Activated T-cell treated with anti-CD3 and anti-CD28 coated beads, Interleukin-2, amount 50 U/mL, for 72 hours (primary cell): ENCODE results near the gene TMEM131L. TPM values are rescaled to one million over a fixed set of nuclear protein-coding genes. Genes with fewer than 3 reads are reported as not detected.
"Not testable (repeated sequence)": the region's sequence is repeated elsewhere in the genome, so short reads cannot be mapped to it uniquely, and the experiment has no call there.

ENCODE experiments used
- ATAC-seq, 2 donors: fragments of 150-1000 bp; cut with Tn5 transposase; replicated peaks in 1 of 2; 2 replicates each; pipeline ENCODE4 v1.10.0; 2021; ENCODE audit warnings: moderate library complexity in 2 of 2, mild to moderate bottlenecking in 1 of 2
- DNase-seq, 2 donors: peaks; one replicate each; pipeline ENCODE4 v3.0.0; 2021 to 2022; ENCODE audit warnings: mixed read lengths in 1 of 2
- H3K27ac Mint-ChIP-seq: one replicate; pipeline ENCODE4 v1.8.0; 2022; ENCODE audit warnings: mild to moderate bottlenecking, moderate library complexity, mixed read lengths
- H3K27me3 Mint-ChIP-seq: one replicate; pipeline ENCODE4 v1.8.0; 2022; ENCODE audit warnings: low read depth, mixed read lengths
- H3K36me3 Mint-ChIP-seq, 2 donors: one replicate each; pipeline ENCODE4 v1.8.0; 2022; ENCODE audit warnings: mixed read lengths in 2 of 2, mild to moderate bottlenecking in 1 of 2; ENCODE audit not compliant: insufficient read depth in 2 of 2
- H3K4me1 Mint-ChIP-seq: one replicate; pipeline ENCODE4 v1.8.0; 2022; ENCODE audit warnings: low read depth, mixed read lengths
- H3K4me3 Mint-ChIP-seq, 2 donors: one replicate each; pipeline ENCODE4 v1.8.0; 2022; ENCODE audit warnings: mild to moderate bottlenecking in 2 of 2, mixed read lengths in 2 of 2, moderate library complexity in 2 of 2
- H3K9me3 Mint-ChIP-seq, 2 donors: one replicate each; pipeline ENCODE4 v1.8.0; 2022; ENCODE audit warnings: mixed read lengths in 2 of 2
- total RNA-seq, 2 donors: library from RNA; stranded (reverse); gene quantifications; one replicate each; pipeline ENCODE4 v1.2.3, GENCODE V29; 2022

The TMEM131L gene
- total RNA-seq, 2 donors from 2014 or later: 32.7 to 44.4 TPM

DNA sequence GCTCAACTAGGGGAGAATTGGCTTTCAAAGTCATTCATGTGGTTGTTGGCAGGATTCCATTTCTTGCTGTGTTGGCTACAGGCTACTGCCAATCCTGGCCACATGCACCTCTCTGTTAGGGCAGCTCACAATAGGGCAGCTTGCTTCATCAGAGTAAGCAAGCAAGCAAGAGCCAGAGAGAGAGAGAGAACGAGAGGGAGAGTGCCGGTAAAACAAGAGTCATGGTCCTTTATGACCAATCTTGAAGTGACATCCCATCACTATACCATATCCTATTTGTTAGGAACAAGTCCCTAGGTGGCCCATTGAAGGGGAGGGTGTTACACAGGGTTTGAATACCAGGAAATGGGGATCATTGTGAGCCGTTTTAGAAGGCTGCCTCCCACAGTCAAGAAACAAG is 185.0 kb downstream of the TMEM131L start:
- DNase-seq (peak in 1 of 2 donors; percentile 11), ATAC-seq (peak; percentile 20 to 36)
- peaks cover 43% of the 10 kb centered on the region for H3K4me1 Mint-ChIP-seq
- H3K36me3 Mint-ChIP-seq: no peaks in the 10 kb centered on the region
- H3K27ac Mint-ChIP-seq: peak overlapping the region; percentile 92
- H3K4me3 Mint-ChIP-seq: peak overlapping the region; percentile 50 to 66
- H3K9me3 Mint-ChIP-seq: no peaks in the 10 kb centered on the region
- no peaks in the 10 kb centered on the region for H3K27me3 Mint-ChIP-seq

- ATAC-seq: peak; percentile 88 to 92
- Mint-ChIP-seq H3K27me3 (no peaks in the 10 kb centered on the region), H3K4me3 (peak overlapping the region; percentile 50 to 66)
Observed at GRCh38 chr4:153651587-153651986, 185.4 kb downstream of the TMEM131L start.

DNA sequence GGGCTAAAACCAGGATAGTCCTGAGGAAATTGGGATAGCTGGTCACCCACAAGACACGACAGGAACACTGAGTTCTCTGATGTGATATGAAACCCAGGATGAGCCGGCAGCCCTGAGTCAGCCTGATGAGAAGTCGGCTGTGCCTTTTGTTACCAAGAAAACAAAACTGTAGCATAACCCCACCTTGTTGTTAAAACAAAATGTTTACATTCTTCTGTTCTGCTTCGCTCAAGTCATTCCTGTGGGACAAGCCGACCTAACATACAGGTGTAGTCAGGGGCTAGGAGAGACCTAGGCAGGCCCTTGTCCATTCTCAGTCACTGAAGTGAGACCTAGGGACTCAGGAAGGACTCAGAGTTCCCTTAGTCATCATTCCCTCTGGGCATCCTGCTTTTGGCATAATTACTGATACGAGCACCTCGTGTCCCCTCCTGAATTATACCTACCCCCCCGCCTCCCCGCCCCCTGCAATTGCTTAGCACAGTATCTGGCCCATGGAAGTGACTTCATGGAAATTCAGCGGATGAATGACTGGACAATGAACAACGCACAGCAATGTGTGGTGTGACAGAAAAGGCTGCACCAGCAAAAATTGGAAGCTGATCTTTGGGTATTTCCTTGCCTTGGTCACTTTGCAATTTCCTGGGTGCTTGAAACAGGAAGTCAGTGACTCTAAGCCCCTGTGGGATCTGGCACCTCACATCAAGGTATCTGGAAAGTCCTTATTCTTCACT is 186.1 kb downstream of the TMEM131L start:
- Mint-ChIP-seq H3K4me3 (peak overlapping the region in 1 of 2 donors; percentile 66), H3K9me3 (no peaks in the 10 kb centered on the region), H3K36me3 (no peaks in the 10 kb centered on the region), H3K27me3 (no peaks in the 10 kb centered on the region), H3K4me1 (peaks cover 43% of the 10 kb centered on the region), H3K27ac (peak overlapping the region; percentile 92)
- ATAC-seq: peak; percentile 38 to 41
- peak; percentile 16 to 32 for DNase-seq

More at GRCh38 chr4:153651587-153651986, 185.4 kb downstream of the TMEM131L start:
- H3K27ac Mint-ChIP-seq: peak overlapping the region; percentile 92
- no peaks in the 10 kb centered on the region for H3K9me3 Mint-ChIP-seq
- DNase-seq: peak; percentile 67 to 68
- peaks cover 43% of the 10 kb centered on the region for H3K4me1 Mint-ChIP-seq
- H3K36me3 Mint-ChIP-seq: no peaks in the 10 kb centered on the region

GRCh38 chr4:153655002-153655541 is 188.9 kb downstream of the TMEM131L start:
- Mint-ChIP-seq H3K9me3 (no peaks in the 10 kb centered on the region), H3K4me3 (no peak overlapping the region), H3K4me1 (peaks cover 30% of the 10 kb centered on the region), H3K36me3 (no peaks in the 10 kb centered on the region), H3K27ac (no peak overlapping the region), H3K27me3 (no peaks in the 10 kb centered on the region)
- DNase-seq (no peak), ATAC-seq (no peak)

GRCh38 chr4:153655928-153656327 is 189.8 kb downstream of the TMEM131L start:
- Mint-ChIP-seq H3K9me3 (no peaks in the 10 kb centered on the region), H3K4me3 (no peak overlapping the region), H3K27ac (no peak overlapping the region), H3K27me3 (no peaks in the 10 kb centered on the region), H3K4me1 (peaks cover 23% of the 10 kb centered on the region), H3K36me3 (no peaks in the 10 kb centered on the region)
- ATAC-seq: no peak
- DNase-seq: no peak

DNA sequence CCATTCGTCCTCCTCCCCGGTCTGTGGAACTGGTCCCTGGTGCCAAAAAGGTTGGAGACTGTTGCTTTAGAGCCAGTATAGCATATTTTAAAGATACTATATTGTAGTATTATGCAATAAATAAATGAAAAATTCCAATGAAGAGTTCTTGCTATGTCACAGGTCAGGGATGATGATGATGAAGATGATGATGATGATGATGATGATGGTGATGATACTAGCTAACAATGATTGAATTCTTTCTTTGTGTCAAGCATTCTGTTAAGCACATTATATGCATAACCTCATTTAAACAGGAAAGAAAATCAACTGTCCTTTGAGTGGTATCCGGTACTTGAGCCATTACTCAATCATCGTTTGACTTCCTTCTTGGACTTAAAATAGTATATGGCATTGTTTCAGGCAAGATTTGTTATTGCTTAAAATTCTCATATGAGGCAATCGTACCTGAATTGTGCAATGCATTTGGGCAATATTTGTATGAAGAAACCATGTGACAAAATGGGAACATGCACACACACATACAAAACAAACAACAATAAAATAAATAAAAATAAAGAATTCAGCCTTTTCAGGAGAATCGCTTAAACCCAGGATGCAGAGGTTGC is 195.2 kb downstream of the TMEM131L start:
- Mint-ChIP-seq H3K4me1 (no peaks in the 10 kb centered on the region), H3K27ac (no peak overlapping the region), H3K4me3 (no peak overlapping the region), H3K27me3 (no peaks in the 10 kb centered on the region), H3K36me3 (peaks cover 0 to 7% of the 10 kb centered on the region in 2 donors), H3K9me3 (peaks cover 5 to 10% of the 10 kb centered on the region in 2 donors)
- DNase-seq: no peak
- no peak for ATAC-seq

- peaks cover 5 to 10% of the 10 kb centered on the region in 2 donors for H3K9me3 Mint-ChIP-seq
- no peak overlapping the region for H3K4me3 Mint-ChIP-seq
- ATAC-seq (no peak), DNase-seq (no peak)
- H3K4me1 Mint-ChIP-seq: no peaks in the 10 kb centered on the region
- peaks cover under 1% of the 10 kb centered on the region for H3K27me3 Mint-ChIP-seq
- no peak overlapping the region for H3K27ac Mint-ChIP-seq
- H3K36me3 Mint-ChIP-seq: peaks cover 0 to 7% of the 10 kb centered on the region in 2 donors
Observed at GRCh38 chr4:153661908-153662307, 195.7 kb downstream of the TMEM131L start.

- H3K36me3 Mint-ChIP-seq: peaks cover 0 to 7% of the 10 kb centered on the region in 2 donors
- peaks cover 14% of the 10 kb centered on the region for H3K27me3 Mint-ChIP-seq
- no peaks in the 10 kb centered on the region for H3K4me1 Mint-ChIP-seq
- ATAC-seq (no peak), DNase-seq (no peak)
- peaks cover 5 to 10% of the 10 kb centered on the region in 2 donors for H3K9me3 Mint-ChIP-seq
- no peak overlapping the region for H3K27ac Mint-ChIP-seq
- H3K4me3 Mint-ChIP-seq: no peak overlapping the region
Observed at GRCh38 chr4:153663667-153664066, 197.5 kb downstream of the TMEM131L start.

DNA sequence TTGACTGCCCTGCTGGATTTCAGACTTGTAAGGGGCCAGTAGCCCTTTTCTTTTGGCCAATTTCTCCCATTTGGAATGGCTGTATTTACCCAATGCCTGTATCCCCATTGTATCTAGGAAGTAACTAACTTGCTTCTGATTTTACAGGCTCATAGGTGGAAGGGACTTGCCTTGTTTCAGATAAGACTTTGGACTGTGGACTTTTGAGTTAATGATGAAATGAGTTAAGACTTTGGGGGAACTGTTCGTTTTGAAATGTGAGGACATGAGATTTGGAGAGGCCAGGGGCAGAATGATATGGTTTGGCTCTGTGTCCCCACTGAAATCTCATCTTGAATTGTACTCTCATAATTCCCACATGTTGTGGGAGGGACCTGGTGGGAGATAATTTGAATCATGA is 200.3 kb downstream of the TMEM131L start:
- H3K36me3 Mint-ChIP-seq, H3K27ac Mint-ChIP-seq, H3K4me3 Mint-ChIP-seq: not testable (repeated sequence)

GRCh38 chr4:153668647-153669046 is 202.5 kb downstream of the TMEM131L start:
- H3K27ac Mint-ChIP-seq: no peak overlapping the region
- DNase-seq (no peak), ATAC-seq (no peak)
- no peaks in the 10 kb centered on the region for H3K36me3 Mint-ChIP-seq
- peaks cover 6% of the 10 kb centered on the region for H3K4me1 Mint-ChIP-seq
- H3K27me3 Mint-ChIP-seq: peaks cover 25% of the 10 kb centered on the region
- H3K4me3 Mint-ChIP-seq: no peak overlapping the region
- no peaks in the 10 kb centered on the region for H3K9me3 Mint-ChIP-seq

More for the DNA sequence above, 200.3 kb downstream of the TMEM131L start:
- not testable (repeated sequence) for H3K4me1 Mint-ChIP-seq, ATAC-seq, DNase-seq, H3K9me3 Mint-ChIP-seq
- H3K27me3 Mint-ChIP-seq: peaks cover 22% of the 10 kb centered on the region

DNA sequence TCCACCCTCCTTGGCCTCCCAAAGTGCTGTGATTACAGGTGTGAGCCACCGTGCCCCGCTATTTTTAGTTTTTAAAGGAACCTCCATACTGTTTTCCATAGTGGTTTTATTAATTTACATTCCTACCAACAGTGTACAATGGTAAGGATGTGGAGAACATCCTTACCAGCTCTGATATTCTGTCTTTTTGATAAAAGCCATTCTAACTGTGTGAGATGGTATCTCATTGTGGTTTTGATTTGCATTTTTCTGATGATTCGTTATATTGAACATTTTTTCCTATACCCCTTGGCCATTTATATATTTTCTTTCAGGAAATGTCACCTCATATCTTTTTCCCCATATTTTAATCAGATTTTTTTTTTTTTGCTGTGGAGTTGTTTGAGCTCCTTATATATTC is 203.7 kb downstream of the TMEM131L start:
- DNase-seq: no peak
- Mint-ChIP-seq H3K36me3 (peaks cover 0 to 3% of the 10 kb centered on the region in 2 donors), H3K27me3 (peaks cover 25% of the 10 kb centered on the region), H3K4me1 (peaks cover 6% of the 10 kb centered on the region), H3K9me3 (peaks cover 0 to 3% of the 10 kb centered on the region in 2 donors), H3K27ac (no peak overlapping the region), H3K4me3 (no peak overlapping the region)
- ATAC-seq: no peak

DNA sequence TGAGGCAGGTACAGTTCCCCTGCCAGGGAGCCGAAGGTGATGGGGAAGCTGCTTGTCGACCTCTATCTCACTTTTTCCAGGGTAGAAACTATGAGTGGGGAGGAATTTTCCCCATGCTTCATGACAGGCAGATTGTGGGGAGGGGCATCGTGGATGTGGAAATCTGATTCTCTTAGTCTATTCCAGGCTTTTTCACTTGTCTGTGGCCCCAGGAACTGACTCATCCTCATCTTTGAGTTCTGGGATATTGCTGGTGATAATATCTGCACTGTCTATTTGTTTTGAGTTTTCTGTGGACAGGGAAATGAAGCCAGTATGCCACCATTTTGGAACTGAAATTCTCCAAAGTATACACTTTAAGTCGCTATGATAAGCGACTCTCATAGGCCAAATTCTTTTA is 210.3 kb downstream of the TMEM131L start:
- H3K4me3 Mint-ChIP-seq: no peak overlapping the region
- DNase-seq (no peak), ATAC-seq (no peak)
- peaks cover 7 to 12% of the 10 kb centered on the region in 2 donors for H3K9me3 Mint-ChIP-seq
- H3K4me1 Mint-ChIP-seq: no peaks in the 10 kb centered on the region
- peaks cover 6 to 9% of the 10 kb centered on the region in 2 donors for H3K36me3 Mint-ChIP-seq
- H3K27me3 Mint-ChIP-seq: peaks cover 18% of the 10 kb centered on the region
- no peak overlapping the region for H3K27ac Mint-ChIP-seq

DNA sequence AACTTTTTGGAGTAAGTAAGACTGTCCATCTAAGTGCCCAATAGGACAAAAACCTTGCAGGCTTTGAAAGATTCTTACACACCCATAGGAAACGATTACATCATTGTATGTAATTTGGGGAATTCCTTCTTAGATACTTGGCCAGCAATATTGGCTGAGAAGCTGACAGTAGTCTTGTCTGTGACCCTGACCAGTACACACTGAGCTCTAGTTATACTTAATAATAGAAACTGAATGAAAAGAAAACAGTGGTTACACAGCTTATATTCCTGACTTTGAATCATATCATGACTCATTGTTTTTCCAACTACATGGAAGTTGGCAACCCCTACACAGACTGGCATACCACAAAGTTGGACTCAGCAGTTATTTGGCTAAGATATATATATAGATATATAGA is 210.8 kb downstream of the TMEM131L start:
- H3K4me3 Mint-ChIP-seq: no peak overlapping the region
- no peak overlapping the region for H3K27ac Mint-ChIP-seq
- H3K4me1 Mint-ChIP-seq: no peaks in the 10 kb centered on the region
- peaks cover 6 to 9% of the 10 kb centered on the region in 2 donors for H3K36me3 Mint-ChIP-seq
- H3K27me3 Mint-ChIP-seq: peaks cover 20% of the 10 kb centered on the region
- no peak for ATAC-seq
- peaks cover 7 to 12% of the 10 kb centered on the region in 2 donors for H3K9me3 Mint-ChIP-seq
- no peak for DNase-seq
